Right cardiac atrium (tissue), 5 donors: ENCODE data around the gene CITED4. TPM values are rescaled to one million over a fixed set of nuclear protein-coding genes. Genes with fewer than 3 reads are reported as not detected.

ENCODE experiments used
- ATAC-seq, 2 donors: fragments of 200-7000 bp; cut with Tn5 transposase; one replicate each; pipeline versions ENCODE4 v1.8.0 to v1.9.1; 2020; ENCODE audit warnings: moderate library complexity in 2 of 2, mild to moderate bottlenecking in 1 of 2
- DNase-seq, 3 donors: peaks; one replicate each; pipeline ENCODE4 v3.0.0-alpha.2; 2020
- H3K27ac ChIP-seq: one replicate; pipeline ENCODE4 v1.5.1; 2013; ENCODE audit warnings: mild to moderate bottlenecking, low read length, control low read depth, moderate library complexity
- H3K27me3 ChIP-seq: one replicate; pipeline ENCODE4 v1.6.1; 2013; ENCODE audit not compliant: control insufficient read depth, insufficient read depth
- H3K4me1 ChIP-seq: one replicate; pipeline ENCODE4 v1.6.1; 2013; ENCODE audit warnings: low read length; ENCODE audit not compliant: control insufficient read depth, insufficient read depth
- H3K4me3 ChIP-seq: one replicate; pipeline ENCODE4 v1.5.1; 2013; ENCODE audit warnings: low read length, control low read depth
- H3K9me3 ChIP-seq: one replicate; pipeline ENCODE4 v1.6.1; 2013; ENCODE audit warnings: low read length; ENCODE audit not compliant: control insufficient read depth
- WGBS: extraction: QIAGEN DNeasy Blood & Tissue Kit; methylation state at CpG from one replicate; pipeline ENCODE4 v1.1.7; 2013; 5-methylcytosine and 5-hydroxymethylcytosine counted together
- intact Hi-C, 4 donors: fragments of 100-400 bp; cut with DNase I; formaldehyde crosslinking; loops; one replicate each; pipeline versions ENCODE4 v1.11.0 to v1.14.0; 2022 to 2023
- polyA plus RNA-seq: library from polyadenylated mRNA; stranded (reverse); fragments of 200-250 nt; gene quantifications from one replicate; pipeline ENCODE4 v1.2.3, GENCODE V29; 2013
- total RNA-seq, 4 donors: library from RNA; stranded (reverse); fragmentation: NEBNext Ultra II Directional; extraction: Animal tissue kit (Norgen Biotek cat#: 25700); gene quantifications; one replicate each; pipeline ENCODE4 v1.2.1, GENCODE V29; 2021
- donor health status: healthy with polysubstance abuse.
- donor health status: DM: no; HTN: yes; CAD: no.
- donor health status: DM: no; HTN: no; CAD: no.
- donor health status: DM: no; HTN: yes; CAD: no; lungs with severe emphysema.
- donor health status: DM: yes; HTN: yes; CAD: no.

The CITED4 gene
- total and polyA plus RNA-seq, 5 donors: 13.7 to 44.5 (median 37.8) TPM

DNA sequence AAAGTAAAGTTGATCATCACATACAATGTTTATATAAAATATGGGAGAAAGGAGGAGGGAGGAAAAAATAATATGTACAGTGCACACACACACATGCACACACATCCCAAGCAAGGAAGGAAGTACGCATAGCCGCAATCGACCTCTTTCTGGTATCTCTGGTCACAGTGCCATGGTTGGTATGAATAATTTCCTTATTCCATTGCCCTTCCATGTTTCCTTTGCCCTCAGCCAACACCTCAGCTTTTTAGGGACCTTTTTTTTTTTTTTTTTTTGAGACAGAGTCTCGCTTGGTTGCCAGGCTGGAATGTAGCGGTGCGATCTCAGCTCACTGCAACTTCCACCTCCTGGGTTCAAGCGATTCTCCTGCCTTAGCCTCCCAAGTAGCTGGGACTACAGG lies 20.6 kb downstream of the CITED4 start:
- DNase-seq: no peak
- peaks cover 2% of the 10 kb centered on the region for H3K9me3 ChIP-seq
- ATAC-seq: no peak
- no peaks in the 10 kb centered on the region for H3K27me3 ChIP-seq
- H3K4me3 ChIP-seq: no peak overlapping the region
- WGBS: 86% methylated on average over 7 of the region's 7 CpGs
- no peak overlapping the region for H3K27ac ChIP-seq
- intact Hi-C loops: loop anchor here in 2 of 4 donors (10.0 kb wide), 2 partner anchors 77 to 217 kb away; no protein-coding TSS in a partner anchor
- no peaks in the 10 kb centered on the region for H3K4me1 ChIP-seq

DNA sequence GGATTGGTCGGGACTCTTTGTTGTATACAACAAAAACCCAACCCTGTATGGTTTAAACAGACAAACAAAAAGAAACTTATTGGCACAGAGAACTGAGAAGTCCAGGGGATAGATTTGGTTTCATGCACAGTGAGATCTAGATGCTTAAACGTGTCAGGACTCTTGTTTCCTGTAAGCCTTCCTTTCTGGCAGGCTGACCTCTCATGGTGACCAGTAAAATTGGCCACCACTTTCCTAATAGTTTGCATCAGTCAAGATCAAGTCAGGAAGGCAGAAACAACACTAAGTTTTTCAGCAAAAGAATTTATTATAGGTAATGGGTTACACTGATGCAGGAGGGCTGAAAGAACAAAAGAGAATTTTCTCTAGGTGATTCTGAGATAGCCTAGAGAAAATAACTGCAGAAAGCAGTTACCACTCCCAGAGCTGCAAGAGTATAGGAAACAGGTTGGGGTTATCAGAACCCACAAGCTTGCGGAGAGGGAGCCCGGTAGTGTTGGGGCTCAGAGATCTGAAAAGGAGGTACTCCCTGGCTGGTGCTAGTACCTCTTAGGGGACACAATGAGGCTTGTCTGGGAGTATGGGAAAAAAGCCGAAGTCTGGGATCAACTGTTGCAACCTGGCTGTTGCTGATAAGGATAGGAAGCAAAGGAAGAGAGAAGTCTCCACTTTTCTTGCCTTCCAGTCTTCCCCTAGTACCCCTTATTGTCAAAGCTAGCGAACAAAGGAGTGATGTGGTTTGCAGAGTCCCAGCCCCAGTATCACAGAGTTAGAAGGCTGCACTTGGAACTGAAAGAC lies 21.4 kb downstream of the CITED4 start:
- H3K27me3 ChIP-seq: no peaks in the 10 kb centered on the region
- H3K9me3 ChIP-seq: peaks cover 2% of the 10 kb centered on the region
- H3K4me1 ChIP-seq: no peaks in the 10 kb centered on the region
- H3K4me3 ChIP-seq: no peak overlapping the region
- ATAC-seq: no peak
- WGBS: 54% methylated on average over 6 of the region's 6 CpGs
- H3K27ac ChIP-seq: no peak overlapping the region
- intact Hi-C loops: loop anchor here in 2 of 4 donors (10.0 kb wide), 2 partner anchors 76 to 216 kb away; no protein-coding TSS in a partner anchor
- no peak for DNase-seq

DNA sequence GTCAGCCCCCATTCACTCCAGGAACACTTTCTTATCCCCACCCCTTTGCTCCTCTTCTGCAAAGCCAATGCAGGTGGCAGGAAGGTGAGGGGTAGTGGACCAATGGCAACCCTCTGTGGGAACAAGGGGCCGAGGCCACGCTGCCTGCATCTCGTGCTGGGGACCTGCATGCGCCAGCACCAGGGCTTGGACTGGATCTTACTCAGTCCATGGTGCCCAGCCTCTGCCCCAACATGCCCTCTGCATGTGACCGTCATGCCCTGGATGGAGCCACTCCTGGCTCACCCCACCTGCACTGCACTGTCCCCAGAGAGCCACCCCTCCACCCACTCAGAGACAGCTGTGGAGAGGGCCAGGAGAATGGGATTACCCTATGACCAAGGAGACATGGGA lies 22.2 kb downstream of the CITED4 start:
- ATAC-seq (no peak), DNase-seq (no peak)
- H3K27ac ChIP-seq: no peak overlapping the region
- no peak overlapping the region for H3K4me3 ChIP-seq
- WGBS: 92% methylated on average over 5 of the region's 5 CpGs
- intact Hi-C loops: loop anchor here in 2 of 4 donors (10.0 kb wide), 2 partner anchors 75 to 215 kb away; no protein-coding TSS in a partner anchor
- no peaks in the 10 kb centered on the region for H3K4me1 ChIP-seq
- peaks cover 2% of the 10 kb centered on the region for H3K9me3 ChIP-seq
- no peaks in the 10 kb centered on the region for H3K27me3 ChIP-seq

DNA sequence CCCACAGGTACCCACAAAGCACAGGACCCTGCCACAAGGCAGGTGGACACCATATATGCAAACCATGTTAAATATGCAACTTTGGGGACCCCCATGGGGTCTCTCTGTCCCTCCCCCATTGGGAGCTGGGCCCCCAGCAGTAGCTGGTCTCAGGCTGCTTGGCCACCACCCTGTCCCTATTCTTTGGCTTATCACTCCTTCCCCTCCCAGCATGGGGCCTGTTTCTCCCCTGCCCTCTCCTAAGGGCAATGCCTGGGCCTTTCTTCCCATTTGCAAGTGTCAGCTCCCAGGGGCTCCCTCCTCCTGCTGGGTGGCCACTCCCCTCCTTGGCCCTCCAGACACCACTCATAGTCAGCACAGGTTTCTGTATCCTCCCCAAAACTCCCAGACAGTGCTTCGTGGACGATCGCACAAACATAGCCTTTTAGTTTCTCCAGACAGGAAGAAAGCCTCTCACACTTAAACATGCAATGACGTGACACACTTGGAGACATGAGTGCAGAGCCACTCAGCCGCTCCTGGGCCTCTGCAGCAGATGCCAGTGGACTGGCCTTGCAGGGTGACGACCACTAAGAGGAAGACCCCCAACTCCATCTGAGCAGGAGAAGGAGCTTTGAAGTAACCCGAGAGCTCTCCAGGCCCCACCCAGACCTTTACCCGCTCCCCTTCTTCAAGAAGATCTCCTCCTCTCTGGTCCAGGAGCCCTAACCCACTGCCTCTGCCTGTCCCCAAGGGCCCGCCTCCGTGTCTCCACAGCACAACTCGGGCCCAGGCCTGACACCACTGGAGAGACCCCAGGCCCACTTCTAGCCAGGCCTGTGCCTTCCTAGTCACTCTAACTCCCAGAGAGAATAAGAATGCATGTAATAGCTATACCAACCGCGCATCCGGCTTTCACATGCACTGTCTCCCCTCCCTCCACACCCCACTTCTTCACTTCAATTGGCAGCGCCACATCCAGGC lies 22.9 kb downstream of the CITED4 start:
- WGBS: 88% methylated on average over 15 of the region's 15 CpGs
- Histone ChIP-seq H3K4me3 (no peak overlapping the region), H3K27ac (no peak overlapping the region), H3K9me3 (peaks cover 2% of the 10 kb centered on the region), H3K27me3 (no peaks in the 10 kb centered on the region), H3K4me1 (no peaks in the 10 kb centered on the region)
- DNase-seq (no peak), ATAC-seq (peak in 1 of 2 donors; percentile 8)
- intact Hi-C loops: no loop called here

DNA sequence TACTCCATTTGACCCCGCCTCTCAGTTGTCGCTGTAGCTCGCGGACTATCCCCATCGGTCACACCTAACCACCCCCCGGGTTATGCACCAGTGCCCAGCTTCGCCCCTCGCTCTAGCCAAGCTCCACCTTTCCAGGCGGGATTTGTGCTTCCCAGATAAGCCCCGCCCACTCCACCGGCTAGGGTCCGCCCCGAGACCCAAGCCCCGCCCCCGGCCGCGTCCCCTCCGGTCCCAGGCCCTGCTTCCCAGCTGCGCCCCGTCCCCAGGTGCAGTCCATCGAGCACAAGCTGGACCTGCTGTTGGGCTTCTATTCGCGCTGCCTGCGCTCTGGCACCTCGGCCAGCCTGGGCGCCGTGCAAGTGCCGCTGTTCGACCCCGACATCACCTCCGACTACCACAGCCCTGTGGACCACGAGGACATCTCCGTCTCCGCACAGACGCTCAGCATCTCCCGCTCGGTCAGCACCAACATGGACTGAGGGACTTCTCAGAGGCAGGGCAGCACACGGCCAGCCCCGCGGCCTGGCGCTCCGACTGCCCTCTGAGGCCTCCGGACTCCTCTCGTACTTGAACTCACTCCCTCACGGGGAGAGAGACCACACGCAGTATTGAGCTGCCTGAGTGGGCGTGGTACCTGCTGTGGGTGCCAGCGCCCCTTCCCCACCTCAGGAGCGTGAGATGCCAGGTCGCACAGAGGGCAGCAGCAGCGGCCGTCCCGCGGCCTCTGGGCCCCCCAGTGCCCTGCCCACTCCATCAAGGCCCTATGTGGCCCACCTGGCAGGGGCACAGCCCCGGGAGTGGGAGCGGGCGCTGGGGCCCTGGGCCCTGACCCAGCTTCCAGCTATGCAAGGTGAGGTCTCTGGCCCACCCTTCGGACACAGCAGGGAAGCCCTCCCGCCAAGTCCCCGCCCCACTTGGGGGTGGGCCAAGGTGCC lies 23.9 kb downstream of the CITED4 start:
- Histone ChIP-seq H3K9me3 (peaks cover 2% of the 10 kb centered on the region), H3K27ac (no peak overlapping the region), H3K27me3 (no peaks in the 10 kb centered on the region), H3K4me1 (no peaks in the 10 kb centered on the region), H3K4me3 (no peak overlapping the region)
- DNase-seq (no peak), ATAC-seq (peak in 1 of 2 donors; percentile 28)
- intact Hi-C loops: no loop called here
- WGBS: 63% methylated on average over 60 of the region's 60 CpGs

DNA sequence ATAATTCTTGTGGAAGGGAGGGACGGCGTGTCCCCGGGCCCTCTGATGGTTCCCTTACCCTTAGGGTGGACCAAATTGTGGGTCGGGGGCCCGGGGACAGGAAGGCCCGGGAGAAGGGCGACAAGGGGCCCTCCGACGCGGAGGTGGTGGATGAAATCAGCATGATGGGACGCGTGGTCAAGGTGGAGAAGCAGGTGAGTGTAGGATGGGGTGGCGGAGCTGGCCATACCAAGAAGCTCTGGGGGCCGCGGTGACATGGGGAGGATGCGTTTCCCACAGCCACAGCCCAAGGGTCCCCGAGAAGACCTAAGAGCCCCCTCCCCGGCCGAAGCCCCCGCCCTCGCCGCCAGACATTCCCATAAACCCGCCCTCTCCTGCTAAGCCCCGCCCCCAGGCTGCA lies 24.6 kb downstream of the CITED4 start:
- no peaks in the 10 kb centered on the region for H3K27me3 ChIP-seq
- ATAC-seq: no peak
- DNase-seq: no peak
- H3K4me1 ChIP-seq: no peaks in the 10 kb centered on the region
- intact Hi-C loops: no loop called here
- no peak overlapping the region for H3K27ac ChIP-seq
- 65% methylated on average over 24 of the region's 24 CpGs for WGBS
- no peaks in the 10 kb centered on the region for H3K9me3 ChIP-seq
- H3K4me3 ChIP-seq: no peak overlapping the region

DNA sequence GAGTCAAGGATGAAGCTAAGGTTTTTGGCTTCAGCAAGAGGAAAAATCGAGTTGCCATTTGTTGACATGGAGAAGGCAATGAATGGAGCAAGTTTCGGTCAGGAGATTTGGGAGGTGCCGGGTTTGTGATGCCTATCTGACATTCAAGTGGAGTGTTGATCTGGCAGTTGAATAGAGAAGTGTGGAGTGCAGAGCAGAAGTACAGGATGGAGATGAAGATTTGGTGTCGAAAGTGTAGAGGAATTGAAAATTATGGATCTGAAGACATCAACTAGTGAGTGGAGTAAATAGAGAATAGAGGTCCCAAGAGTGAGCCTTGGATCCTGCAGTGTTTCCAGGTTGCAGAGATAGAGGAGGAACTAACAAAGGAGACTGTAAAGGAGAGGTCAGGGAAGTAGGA lies 25.9 kb downstream of the CITED4 start:
- Histone ChIP-seq H3K4me1 (no peaks in the 10 kb centered on the region), H3K9me3 (no peaks in the 10 kb centered on the region), H3K27me3 (no peaks in the 10 kb centered on the region), H3K27ac (no peak overlapping the region), H3K4me3 (no peak overlapping the region)
- intact Hi-C loops: no loop called here
- DNase-seq (no peak), ATAC-seq (no peak)
- 84% methylated on average over 4 of the region's 4 CpGs for WGBS

DNA sequence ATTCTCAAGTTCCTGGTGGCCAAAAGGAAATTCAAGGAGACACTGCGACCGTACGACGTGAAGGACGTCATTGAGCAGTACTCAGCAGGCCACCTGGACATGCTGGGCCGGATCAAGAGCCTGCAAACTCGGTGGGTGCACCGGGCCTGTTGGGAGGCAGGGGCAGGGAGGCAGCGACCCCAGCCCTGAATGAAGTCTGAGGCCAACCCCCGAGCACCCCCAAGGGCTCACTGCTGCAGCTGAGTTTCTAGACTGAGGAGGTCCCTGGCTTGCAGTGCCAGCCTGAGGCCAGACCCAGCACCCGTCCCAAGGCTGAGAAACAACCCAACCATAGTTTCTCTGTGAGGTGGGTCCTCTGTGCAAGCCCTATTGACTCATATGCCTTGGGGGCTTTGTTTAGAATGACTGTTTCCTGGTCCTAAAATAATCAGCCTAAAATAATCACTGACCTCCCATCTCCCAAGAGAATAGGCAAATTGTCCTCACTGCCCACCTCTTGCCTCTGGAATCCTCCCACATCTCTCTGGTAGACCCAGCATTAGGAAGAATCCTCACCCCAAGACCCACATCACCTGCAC lies 27.1 kb downstream of the CITED4 start:
- Histone ChIP-seq H3K27ac (no peak overlapping the region), H3K4me3 (no peak overlapping the region), H3K9me3 (no peaks in the 10 kb centered on the region), H3K27me3 (no peaks in the 10 kb centered on the region), H3K4me1 (no peaks in the 10 kb centered on the region)
- no peak for DNase-seq
- WGBS: 76% methylated on average over 11 of the region's 11 CpGs
- ATAC-seq: no peak
- intact Hi-C loops: no loop called here

DNA sequence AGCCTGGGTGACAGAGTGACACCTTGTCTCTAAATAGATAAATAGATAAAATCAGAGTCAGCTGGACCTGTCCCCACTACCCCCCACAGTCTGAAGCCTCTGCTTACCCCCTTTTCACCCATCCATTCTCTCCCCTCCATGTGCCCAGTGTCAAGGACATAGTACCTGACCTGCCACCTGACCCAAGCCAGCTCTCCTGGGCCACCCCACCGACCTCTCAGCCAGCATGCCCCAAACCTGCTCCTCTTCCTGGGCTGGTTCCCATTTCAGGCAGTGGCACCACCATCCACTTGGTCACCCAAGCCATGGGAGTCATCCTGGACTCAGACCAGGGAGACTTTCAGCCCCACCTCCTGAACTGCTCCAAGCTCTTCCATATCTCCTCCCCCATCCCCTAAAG lies 28.2 kb downstream of the CITED4 start:
- H3K27me3 ChIP-seq: no peaks in the 10 kb centered on the region
- intact Hi-C loops: no loop called here
- no peak overlapping the region for H3K27ac ChIP-seq
- no peak overlapping the region for H3K4me3 ChIP-seq
- ATAC-seq (no peak), DNase-seq (no peak)
- 97% methylated on average over 1 of the region's 1 CpG for WGBS
- H3K9me3 ChIP-seq: no peaks in the 10 kb centered on the region
- no peaks in the 10 kb centered on the region for H3K4me1 ChIP-seq

DNA sequence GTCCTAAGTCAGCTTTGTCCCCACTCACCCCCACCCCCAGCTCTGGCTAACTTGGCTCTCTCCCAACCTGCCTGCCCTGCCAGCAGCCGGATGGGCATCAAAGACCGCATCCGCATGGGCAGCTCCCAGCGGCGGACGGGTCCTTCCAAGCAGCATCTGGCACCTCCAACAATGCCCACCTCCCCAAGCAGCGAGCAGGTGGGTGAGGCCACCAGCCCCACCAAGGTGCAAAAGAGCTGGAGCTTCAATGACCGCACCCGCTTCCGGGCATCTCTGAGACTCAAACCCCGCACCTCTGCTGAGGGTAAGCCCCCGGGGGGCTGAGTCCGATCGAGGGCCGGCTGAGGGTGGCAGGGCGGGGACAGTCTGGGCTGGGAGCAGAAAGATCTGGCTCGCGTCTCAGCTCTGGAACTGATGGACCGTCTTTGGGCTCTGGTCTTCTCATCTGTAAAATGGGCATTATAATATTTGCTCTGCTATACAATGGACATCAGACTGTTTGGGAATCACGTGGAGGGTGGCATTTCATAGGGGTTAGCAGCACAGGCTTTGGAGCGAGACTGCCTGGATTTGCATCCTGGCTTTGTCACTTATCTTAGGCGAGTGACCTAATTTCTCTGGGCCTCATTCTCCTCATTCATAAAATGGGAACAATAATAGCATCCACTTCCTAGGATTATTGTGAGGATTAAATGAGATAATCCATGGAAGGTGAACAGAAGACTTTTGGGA lies 31.0 kb downstream of the CITED4 start:
- intact Hi-C loops: no loop called here
- ATAC-seq: no peak
- Histone ChIP-seq H3K27me3 (no peaks in the 10 kb centered on the region), H3K9me3 (no peaks in the 10 kb centered on the region), H3K4me3 (no peak overlapping the region), H3K4me1 (no peaks in the 10 kb centered on the region), H3K27ac (no peak overlapping the region)
- 92% methylated on average over 22 of the region's 22 CpGs for WGBS
- DNase-seq: no peak
